HepG2 (cell line): Measurements from ENCODE around the gene NGEF. TPM values are rescaled to one million over a fixed set of nuclear protein-coding genes. Genes with fewer than 3 reads are reported as not detected.

Experiments used
- CBX2 ChIP-seq, 2 experiments: fragments of 200-600 bp in 1 of 2; sonication (generic); formaldehyde crosslinking in 1 of 2; IDR thresholded peaks; 2 replicates each; pipeline versions ENCODE4 v1.7.0 to v1.8.1; 2018 to 2022; ENCODE audit warnings: low read depth in 2 of 2, low read length in 1 of 2, mild to moderate bottlenecking in 1 of 2, missing genetic modification reagents in 1 of 2
- EED ChIP-seq: sonication (generic); formaldehyde crosslinking; IDR thresholded peaks from 2 replicates; pipeline ENCODE4 v1.5.0; 2020; ENCODE audit warnings: mild to moderate bottlenecking, missing genetic modification reagents
- HMGXB4 ChIP-seq, 2 experiments: sonication (generic) in 1 of 2; formaldehyde crosslinking in 1 of 2; IDR thresholded peaks; 2 replicates each; pipeline versions ENCODE4 v1.4.0 to v1.6.1; 2018 to 2020; ENCODE audit warnings: missing genetic modification reagents in 2 of 2, borderline replicate concordance in 1 of 2, low read depth in 1 of 2, mild to moderate bottlenecking in 1 of 2, missing biosample characterization in 1 of 2
- HNF1B ChIP-seq: sonication (generic); formaldehyde crosslinking; IDR thresholded peaks from 2 replicates; pipeline ENCODE4 v1.5.1; 2020; ENCODE audit warnings: mild to moderate bottlenecking, moderate library complexity, missing genetic modification reagents
- KLF11 ChIP-seq: IDR thresholded peaks from 2 replicates; pipeline ENCODE4 v1.6.1; 2016; ENCODE audit warnings: missing compliant biosample characterization
- MXD4 ChIP-seq: IDR thresholded peaks from 2 replicates; pipeline ENCODE4 v1.6.1; 2016; ENCODE audit warnings: mild to moderate bottlenecking, missing biosample characterization, missing genetic modification reagents
- MYPOP ChIP-seq: sonication (generic); formaldehyde crosslinking; IDR thresholded peaks from 2 replicates; pipeline ENCODE4 v1.8.1; 2023; ENCODE audit warnings: mild to moderate bottlenecking, moderate library complexity, missing genetic modification reagents
- NFATC3 ChIP-seq: sonication (generic); formaldehyde crosslinking; IDR thresholded peaks from 2 replicates; pipeline ENCODE4 v1.5.1; 2020; ENCODE audit warnings: mild to moderate bottlenecking, missing genetic modification reagents
- NFKB2 ChIP-seq: sonication (generic); formaldehyde crosslinking; IDR thresholded peaks from 2 replicates; pipeline ENCODE4 v1.4.0; 2020; ENCODE audit warnings: missing genetic modification reagents, borderline replicate concordance
- NRL ChIP-seq: sonication (generic); formaldehyde crosslinking; IDR thresholded peaks from 2 replicates; pipeline ENCODE4 v1.5.0; 2020; ENCODE audit warnings: missing genetic modification reagents, mild to moderate bottlenecking, moderate library complexity, borderline replicate concordance
- PHF5A ChIP-seq: IDR thresholded peaks from one replicate; pipeline ENCODE4 v1.6.1; 2018; ENCODE audit warnings: low read depth, missing genetic modification reagents; ENCODE audit not compliant: unreplicated experiment
- TFAP4 ChIP-seq: sonication (generic); IDR thresholded peaks from 2 replicates; pipeline ENCODE4 v1.6.1; 2016; ENCODE audit warnings: low read depth, borderline replicate concordance
- TOPORS ChIP-seq: sonication (generic); formaldehyde crosslinking; IDR thresholded peaks from 2 replicates; pipeline ENCODE4 v1.8.0; 2023; ENCODE audit warnings: mild to moderate bottlenecking, missing genetic modification reagents
- ZBTB20 ChIP-seq: sonication (generic); formaldehyde crosslinking; IDR thresholded peaks from 2 replicates; pipeline ENCODE4 v1.8.1; 2023; ENCODE audit warnings: missing genetic modification reagents, low read depth, mild to moderate bottlenecking, borderline replicate concordance
- ZFP90 ChIP-seq: sonication (generic); formaldehyde crosslinking; IDR thresholded peaks from 2 replicates; pipeline ENCODE4 v1.8.0; 2022; ENCODE audit warnings: missing genetic modification reagents, mild to moderate bottlenecking, inconsistent platforms, borderline replicate concordance
- ZNF12 ChIP-seq: sonication (generic); formaldehyde crosslinking; IDR thresholded peaks from 2 replicates; pipeline ENCODE4 v1.5.0; 2020; ENCODE audit warnings: missing genetic modification reagents
- ZNF263 ChIP-seq: sonication (generic); formaldehyde crosslinking; IDR thresholded peaks from 2 replicates; pipeline ENCODE4 v1.4.0; 2020; ENCODE audit warnings: missing genetic modification reagents
- ZNF292 ChIP-seq: sonication (generic); formaldehyde crosslinking; IDR thresholded peaks from 2 replicates; pipeline ENCODE4 v1.8.1; 2022; ENCODE audit warnings: mild to moderate bottlenecking, low read depth, missing genetic modification reagents, borderline replicate concordance
- ZNF317 ChIP-seq: sonication (generic); formaldehyde crosslinking; IDR thresholded peaks from 2 replicates; pipeline ENCODE4 v1.5.0; 2020; ENCODE audit warnings: mild to moderate bottlenecking, missing genetic modification reagents
- ZNF430 ChIP-seq: sonication (generic); formaldehyde crosslinking; IDR thresholded peaks from 2 replicates; pipeline ENCODE4 v1.9.0; 2021; ENCODE audit warnings: mild to moderate bottlenecking, missing genetic modification reagents
- ZNF550 ChIP-seq: sonication (generic); formaldehyde crosslinking; IDR thresholded peaks from 2 replicates; pipeline ENCODE4 v1.4.0; 2020; ENCODE audit warnings: mild to moderate bottlenecking, missing genetic modification reagents, borderline replicate concordance
- ZNF580 ChIP-seq: IDR thresholded peaks from 2 replicates; pipeline ENCODE4 v1.6.1; 2016; ENCODE audit warnings: low read depth, borderline replicate concordance
- ZSCAN21 ChIP-seq: sonication (generic); formaldehyde crosslinking; IDR thresholded peaks from 2 replicates; pipeline ENCODE4 v1.8.0; 2022; ENCODE audit warnings: mild to moderate bottlenecking, missing genetic modification reagents, moderate library complexity, borderline replicate concordance
- polyA plus RNA-seq, 8 experiments: library from polyadenylated mRNA; depleted of rRNA in 3 of 8; stranded (reverse) in 7 of 8; unstranded in 1 of 8; fragments of >200 nt; fragmentation: Illumina TruSeq in 4 of 8; extraction: Trizol in 4 of 8; gene quantifications; 2 replicates each; pipeline versions ENCODE4 v1.2.1 to v1.2.3, GENCODE V29; 2011 to 2016; ENCODE audit warnings: low read depth in 4 of 8, missing spikeins in 1 of 8, mixed read lengths in 1 of 8; ENCODE audit not compliant: insufficient read depth in 1 of 8
- total RNA-seq, 5 experiments: library from RNA; depleted of rRNA; stranded (reverse); fragments of >200 nt; fragmentation: Illumina TruSeq; extraction: Trizol; gene quantifications; 2 replicates each; pipeline ENCODE4 v1.2.3, GENCODE V29; 2016; ENCODE audit warnings: low read depth in 1 of 5

NGEF gene
- total and polyA plus RNA-seq, 2 of the 13 experiments (the other 11 are each of a cell fraction or from before 2014, with no cell fraction given): 14.4 to 36.9 TPM

- TF ChIP-seq ZNF292 (CRISPR knock-in tag) (peak; percentile 96; the same call in 1 of the 2 replicates), HNF1B (peak; percentile 94), ZNF550 (no peak), ZNF263 (CRISPR knock-in tag) (peak; percentile 30; the same call in 1 of the 2 replicates), NFATC3 (CRISPR knock-in tag) (no peak), ZNF12 (peak; percentile 91), ZNF430 (CRISPR knock-in tag) (no peak; the same call in 1 of the 2 replicates), ZSCAN21 (CRISPR knock-in tag) (no peak; the same call in 1 of the 2 replicates), CBX2 (IDR thresholded peaks at IDR 0.05; ENCODE audit: low read depth, low read length) (no peak), CBX2 (CRISPR knock-in tag; IDR thresholded peaks at IDR 0.05; ENCODE audit: low read depth) (0 out of 2 replicates have a peak, but pooled peaks have one; percentile 28), TFAP4 (peak; percentile 74; the same call in 1 of the 2 replicates), MXD4 (CRISPR knock-in tag) (peak; percentile 64; the same call in 1 of the 2 replicates), ZNF317 (CRISPR knock-in tag) (no peak), PHF5A (peak; percentile 74), EED (CRISPR knock-in tag) (0 out of 2 replicates have a peak, but pooled peaks have one; percentile 34), NFKB2 (CRISPR knock-in tag) (peak; percentile 74; the same call in 1 of the 2 replicates), NRL (CRISPR knock-in tag) (peak; percentile 75), ZFP90 (CRISPR knock-in tag) (no peak), MYPOP (CRISPR knock-in tag) (no peak; the same call in none of the 2 replicates), TOPORS (CRISPR knock-in tag) (no peak), ZNF580 (peak; percentile 84; the same call in 1 of the 2 replicates), HMGXB4 (CRISPR knock-in tag; IDR thresholded peaks at IDR 0.05; ENCODE audit: borderline replicate concordance in 1 of 2, low read depth in 1 of 2) (peak in 1 of 2 experiments; percentile 81), ZBTB20 (CRISPR knock-in tag) (peak; percentile 72; the same call in 1 of the 2 replicates), KLF11 (CRISPR knock-in tag) (0 out of 2 replicates have a peak, but pooled peaks have one; percentile 37)
These were observed at the start of gene NGEF (continued) for GRCh38 chr2:233013027-233013461.
